Endothelial cell of umbilical vein (primary cell): ENCODE data around the gene CKLF. TPM values are rescaled to one million over a fixed set of nuclear protein-coding genes. Genes with fewer than 3 reads are reported as not detected.

Experiments used
- BruUV-seq: library from RNA; stranded (reverse); fragments of 400-500 nt; replicated peaks from 2 replicates; lab custom pipeline; 2021; lab: Mats Ljungman, UMichigan
- CTCF ChIA-PET: fragments of 300-600, 350-600 bp; sonication (Branson Sonifier 250); formaldehyde crosslinking; loops from one replicate; lab custom pipeline; 2021; ENCODE audit warnings: antibody characterized with exemption, inconsistent platforms; lab: Charles Lee
- POLR2A ChIA-PET: fragments of 300-600, 350-600 bp; sonication (Branson Sonifier 250); formaldehyde crosslinking; loops from one replicate; lab custom pipeline; 2021; ENCODE audit warnings: antibody characterized with exemption, inconsistent platforms; lab: Charles Lee
- DNase-seq: peaks from one replicate; pipeline ENCODE4 v3.0.0-alpha.2; 2011; ENCODE audit warnings: low read depth, low spot score
- FAIRE-seq: peaks from 2 replicates; lab custom pipeline; 2011; peaks lifted over from hg19 to GRCh38; lab: Jason Lieb, UNC
- H2AFZ ChIP-seq: 2 replicates; pipeline ENCODE4 v1.6.0; 2012; ENCODE audit warnings: low read depth, low read length, control low read depth, inconsistent platforms
- H3K27ac ChIP-seq: 2 replicates; pipeline ENCODE4 v1.5.1; 2011; ENCODE audit warnings: low read depth, mild to moderate bottlenecking, control low read depth, low read length, moderate library complexity; ENCODE audit not compliant: insufficient read depth
- H3K27me3 ChIP-seq, 2 experiments: 2 replicates each; pipeline versions ENCODE4 v1.6.0 to v1.6.1; 2011; ENCODE audit warnings: low read length in 2 of 2, mixed read lengths in 1 of 2; ENCODE audit not compliant: control insufficient read depth in 2 of 2, insufficient read depth in 2 of 2
- H3K36me3 ChIP-seq, 2 experiments: 2 replicates in 1 of 2; 3 replicates in 1 of 2; pipeline ENCODE4 v1.5.1; 2011; ENCODE audit warnings: low read length in 2 of 2, mild to moderate bottlenecking in 1 of 2, moderate library complexity in 1 of 2; ENCODE audit not compliant: control insufficient read depth in 2 of 2, insufficient read depth in 2 of 2; ENCODE audit errors: extremely low read depth in 1 of 2
- H3K4me1 ChIP-seq: 3 replicates; pipeline ENCODE4 v1.5.1; 2011; ENCODE audit warnings: mild to moderate bottlenecking, low read length; ENCODE audit not compliant: control insufficient read depth, insufficient read depth; ENCODE audit errors: extremely low read depth
- H3K4me2 ChIP-seq: 2 replicates; pipeline ENCODE4 v1.6.1; 2011; ENCODE audit warnings: low read length, control low read depth, mixed read lengths; ENCODE audit not compliant: insufficient read depth
- H3K4me3 ChIP-seq, 3 experiments: fragments of 200-600 bp in 1 of 3; sonication (generic), shearing (Covaris generic) in 1 of 3; replicated peaks in 1 of 3; 2 replicates each; pipeline ENCODE4 v1.5.1; 2011 to 2016; ENCODE audit warnings: control low read depth in 3 of 3, low read length in 3 of 3, mild to moderate bottlenecking in 2 of 3, inconsistent platforms in 1 of 3, low read depth in 1 of 3, moderate library complexity in 1 of 3; ENCODE audit not compliant: insufficient read depth in 1 of 3
- H3K79me2 ChIP-seq: 2 replicates; pipeline ENCODE4 v1.6.0; 2012; ENCODE audit warnings: low read length, inconsistent platforms; ENCODE audit not compliant: control insufficient read depth, insufficient read depth
- H3K9ac ChIP-seq: replicated peaks from 2 replicates; pipeline ENCODE3; 2011; ENCODE audit warnings: low read length, control low read depth; ENCODE audit not compliant: insufficient read depth; ENCODE audit errors: extremely low read depth
- H3K9me1 ChIP-seq: replicated peaks from 3 replicates; pipeline ENCODE4 v1.6.0; 2011; ENCODE audit warnings: mild to moderate bottlenecking, low read length; ENCODE audit not compliant: control insufficient read depth, insufficient read depth; ENCODE audit errors: extremely low read depth
- H3K9me3 ChIP-seq: replicated peaks from 2 replicates; pipeline ENCODE4 v1.5.1; 2012; ENCODE audit warnings: low read length, inconsistent platforms; ENCODE audit not compliant: control insufficient read depth, insufficient read depth
- H4K20me1 ChIP-seq: replicated peaks from 2 replicates; pipeline ENCODE3; 2011; ENCODE audit warnings: mild to moderate bottlenecking, low read length; ENCODE audit not compliant: control insufficient read depth, insufficient read depth; ENCODE audit errors: extremely low read depth
- CTCF ChIP-seq, 2 donors: IDR thresholded peaks; 1 replicate in 1 of 2; 2 replicates in 1 of 2; pipeline ENCODE4 v1.5.1; 2011; ENCODE audit warnings: low read length in 2 of 2, mild to moderate bottlenecking in 2 of 2, moderate library complexity in 2 of 2, control low read depth in 1 of 2, inconsistent platforms in 1 of 2, low read depth in 1 of 2; ENCODE audit not compliant: insufficient read depth in 1 of 2; ENCODE audit errors: extremely low read depth in 1 of 2
- EZH2 ChIP-seq: IDR thresholded peaks from 2 replicates; pipeline ENCODE4 v1.6.1; 2012; ENCODE audit warnings: borderline replicate concordance, low read depth, mild to moderate bottlenecking, moderate library complexity, low read length, inconsistent platforms; ENCODE audit not compliant: severe bottlenecking
- FOS ChIP-seq: IDR thresholded peaks from 2 replicates; pipeline ENCODE4 v1.6.1; 2011; ENCODE audit warnings: mild to moderate bottlenecking, low read length, moderate library complexity, borderline replicate concordance; ENCODE audit not compliant: insufficient read depth
- GATA2 ChIP-seq: IDR thresholded peaks from 2 replicates; pipeline ENCODE4 v1.7.0; 2011; ENCODE audit warnings: low read depth, mild to moderate bottlenecking, moderate library complexity, mixed read lengths, low read length; ENCODE audit not compliant: insufficient read length, insufficient read depth
- JUN ChIP-seq: IDR thresholded peaks from 2 replicates; pipeline ENCODE4 v1.6.1; 2011; ENCODE audit warnings: borderline replicate concordance, low read depth; ENCODE audit not compliant: insufficient read length, insufficient read depth
- MYC ChIP-seq: IDR thresholded peaks from one replicate; pipeline ENCODE4 v1.6.1; 2011; ENCODE audit warnings: mild to moderate bottlenecking, low read depth, low read length
- POLR2A ChIP-seq: IDR thresholded peaks from 2 replicates; pipeline ENCODE4 v1.6.1; 2012; ENCODE audit warnings: low read depth, mild to moderate bottlenecking, control low read depth, low read length
- POLR2AphosphoS5 ChIP-seq: IDR thresholded peaks from 2 replicates; pipeline ENCODE4 v1.6.1; 2012; ENCODE audit warnings: low read depth, mild to moderate bottlenecking, control low read depth, low read length, moderate library complexity; ENCODE audit not compliant: insufficient read depth
- dilution Hi-C: fragments of 300-500 bp; cut with MboI; formaldehyde crosslinking; loops from one replicate; pipeline ENCODE4 v1.15.0; 2019; ENCODE audit warnings: low sequenced_read_pairs; ENCODE audit not compliant: extremely low pct_ligation_motif_present
- intact Hi-C: fragments of 100-400 bp; cut with micrococcal nuclease; formaldehyde crosslinking; loops from one replicate; pipeline ENCODE4 v1.10.0; 2022
- polyA plus RNA-seq, 4 experiments: library from polyadenylated mRNA; depleted of rRNA in 3 of 4; stranded (reverse) in 3 of 4; unstranded in 1 of 4; fragments of >200 nt; gene quantifications; 2 replicates each; pipeline versions ENCODE4 v1.2.1 to v1.2.3, GENCODE V29; 2011 to 2012; ENCODE audit warnings: missing spikeins in 1 of 4
- total RNA-seq: library from RNA; stranded (reverse); gene quantifications from 2 replicates; pipeline ENCODE4 v1.2.3, GENCODE V29; 2021
- TF ChIP-seq, protein P1 (sequence below): IDR thresholded peaks from 2 replicates; pipeline ENCODE4 v1.6.1; 2011; ENCODE audit not compliant: insufficient read depth, insufficient read length

CKLF gene
- total and polyA plus RNA-seq, 2 donors (not counting 3 experiments of a cell fraction or from before 2014, with no cell fraction given), result 80.0 to 209 TPM

DNA sequence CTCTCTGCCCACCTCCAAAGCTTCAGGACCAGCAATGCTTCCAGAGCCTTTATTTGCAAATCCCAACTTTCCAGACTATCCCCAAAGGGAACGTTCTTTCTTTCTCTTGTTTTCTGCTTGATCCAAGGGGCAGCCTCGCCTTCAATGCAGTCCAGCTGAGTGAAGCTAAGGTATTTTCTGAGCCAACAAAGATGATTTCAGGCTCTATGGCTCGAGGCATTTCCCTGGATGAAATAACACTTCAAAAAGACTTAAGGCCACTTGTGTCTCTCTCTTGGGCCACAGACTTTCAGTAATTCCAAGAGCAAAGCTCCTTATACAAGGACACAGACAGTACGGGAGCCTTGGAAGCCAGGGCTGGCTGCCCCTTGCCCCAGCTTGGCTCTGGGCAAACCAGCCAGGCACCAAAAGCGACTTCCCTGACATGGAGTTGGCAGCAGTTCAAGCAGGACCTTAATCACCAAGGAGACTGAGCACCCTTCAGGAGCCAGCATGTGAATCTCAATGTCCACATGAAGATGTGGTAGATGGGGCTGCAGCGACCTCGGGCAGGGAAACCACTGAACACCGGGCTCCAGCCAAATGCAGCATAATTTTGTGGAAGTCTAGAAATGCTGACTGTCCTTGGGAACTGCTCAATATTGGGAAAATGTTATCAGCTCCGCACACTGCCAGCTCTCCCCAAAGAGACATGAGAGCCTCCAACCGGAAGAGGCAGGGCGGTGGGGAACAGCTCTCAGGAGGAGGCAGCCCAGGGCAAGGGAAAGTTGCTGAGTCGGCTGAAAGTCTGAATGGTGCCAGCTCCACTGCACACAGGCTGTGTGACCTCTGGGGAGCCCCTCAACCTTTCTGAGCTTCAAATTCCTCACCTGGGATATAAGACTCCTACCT, 41.4 kb upstream of the CKLF start:
- Histone ChIP-seq H3K9me1 (no peaks in the 10 kb centered on the region), H3K27ac (peak overlapping the region; percentile 86), H3K9ac (peak overlapping the region; percentile 67), H3K79me2 (no peaks in the 10 kb centered on the region), H4K20me1 (no peaks in the 10 kb centered on the region), H3K27me3 (no peaks in the 10 kb centered on the region), H3K36me3 (no peaks in the 10 kb centered on the region), H3K4me1 (peaks cover 52% of the 10 kb centered on the region), H3K4me3 (no peak overlapping the region), H2AFZ (no peak overlapping the region), H3K9me3 (no peaks in the 10 kb centered on the region), H3K4me2 (no peak overlapping the region)
- peak; percentile 8 for TF ChIP-seq POLR2AphosphoS5
- TF ChIP-seq EZH2, result no peak
- CTCF ChIA-PET, result interaction anchor here (1.3 to 4.1 kb wide), 11 partner anchors 11 to 169 kb away, joined by 3 to 32 read pairs (median 9); no protein-coding TSS in a partner anchor
- dilution Hi-C loops (no loop called here), intact Hi-C loops (no loop called here)
- FAIRE-seq (peak; percentile 66), DNase-seq (no peak)
- BruUV-seq, result TSS peak; percentile 17
- POLR2A ChIA-PET, result no interaction called here

- Histone ChIP-seq H3K27ac (peak overlapping the region; percentile 86), H2AFZ (no peak overlapping the region), H3K36me3 (no peaks in the 10 kb centered on the region), H3K79me2 (no peaks in the 10 kb centered on the region), H3K4me2 (no peak overlapping the region), H3K9me1 (no peaks in the 10 kb centered on the region), H3K4me3 (no peak overlapping the region), H3K4me1 (peaks cover 58% of the 10 kb centered on the region), H3K27me3 (no peaks in the 10 kb centered on the region), H3K9me3 (no peaks in the 10 kb centered on the region), H3K9ac (peak overlapping the region; percentile 67), H4K20me1 (no peaks in the 10 kb centered on the region)
- TF ChIP-seq GATA2 (peak; percentile 27), FOS (peak; percentile 50), POLR2AphosphoS5 (peak; percentile 20), EZH2 (no peak), JUN (peak; percentile 34), POLR2A (no peak), MYC (no peak), CTCF (IDR thresholded peaks at IDR 0.05; ENCODE audit: extremely low read depth in 1 of 2, insufficient read depth in 1 of 2, low read depth in 1 of 2, low read length in 2 of 2) (no peak)
- TF ChIP-seq, protein P1, sequence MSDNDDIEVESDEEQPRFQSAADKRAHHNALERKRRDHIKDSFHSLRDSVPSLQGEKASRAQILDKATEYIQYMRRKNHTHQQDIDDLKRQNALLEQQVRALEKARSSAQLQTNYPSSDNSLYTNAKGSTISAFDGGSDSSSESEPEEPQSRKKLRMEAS, result no peak
- DNase-seq, result peak; percentile 70
- intact Hi-C loops, result loop anchor here (1.0 kb wide), 1 partner anchor 151 kb away; no protein-coding TSS in a partner anchor
- ChIA-PET CTCF (interaction anchor here (0.6 to 4.1 kb wide), 20 partner anchors 9 to 319 kb away, joined by 3 to 32 read pairs (median 5); partner anchors contain the start of genes CKLF and NAE1), POLR2A (interaction anchor here (1.2 kb wide), 1 partner anchor 41 kb away, joined by 4 read pairs; the partner anchor contains the start of gene CKLF)
- BruUV-seq, result no TSS peak
- dilution Hi-C loops, result no loop called here
- peak; percentile 91 for FAIRE-seq
Observed at GRCh38 chr16:66511602-66512271, 40.6 kb upstream of the CKLF start.
